Karpas-422 (cell line): ENCODE measurements around the gene BTBD18. TPM values are rescaled to one million over a fixed set of nuclear protein-coding genes. Genes with fewer than 3 reads are reported as not detected.

Experiments
- small RNA-seq: library from RNA; depleted of rRNA; stranded (forward); fragments of <200 nt; gene quantifications from one replicate; pipeline ENCODE3, GENCODE V24; 2014
- total RNA-seq: library from RNA; depleted of rRNA; stranded (reverse); fragments of >200 nt; shearing (Covaris generic); gene quantifications from 2 replicates; pipeline ENCODE4 v1.2.3, GENCODE V29; 2014; ENCODE audit warnings: low replicate concordance; rRNA removed

Gene BTBD18
- total RNA-seq, 1 experiment from 2014 or later, result not detected

Small RNAs within 50 kb of the gene (small RNA-seq; reads per million reads assigned to genes)
- gene AP001931.1 (not detected), gene TMX2-CTNND1 (not detected)

Other genes starting within 250 kb of the BTBD18 start
- gene SLC43A1, start 236.1 kb downstream of the BTBD18 start, total RNA-seq, result 238 and 244 TPM in 2 replicates
- gene TIMM10, start 221.1 kb downstream of the BTBD18 start, total RNA-seq, result 48.0 and 49.8 TPM in 2 replicates
- gene SMTNL1, start 214.2 kb downstream of the BTBD18 start, total RNA-seq, result not detected in 2 replicates
- 123 and 129 TPM in 2 replicates for gene UBE2L6, start 184.1 kb downstream of the BTBD18 start, total RNA-seq
- not detected in 2 replicates for gene SERPING1, start 154.1 kb downstream of the BTBD18 start, total RNA-seq
- gene YPEL4, start 101.9 kb downstream of the BTBD18 start, total RNA-seq, result not detected in 2 replicates
- 16.9 and 22.4 TPM in 2 replicates for gene CLP1, start 94.1 kb downstream of the BTBD18 start, total RNA-seq
- gene ZDHHC5, start 83.7 kb downstream of the BTBD18 start, total RNA-seq, result 38.6 and 41.2 TPM in 2 replicates
- 12.5 and 12.8 TPM in 2 replicates for gene MED19, start 39.6 kb downstream of the BTBD18 start, total RNA-seq
- gene TMX2, start 39.2 kb downstream of the BTBD18 start, total RNA-seq, result 53.3 and 91.2 TPM in 2 replicates
- gene SELENOH, start 10.3 kb downstream of the BTBD18 start, total RNA-seq, result 112 and 172 TPM in 2 replicates
- 5.7 and 6.0 TPM in 2 replicates for gene CTNND1, start 10.0 kb upstream of the BTBD18 start, total RNA-seq